IMR-90 (cell line): Measurements from ENCODE around the gene ERCC6. TPM values are rescaled to one million over a fixed set of nuclear protein-coding genes. Genes with fewer than 3 reads are reported as not detected.

Experiments used
- ATAC-seq: fragments of 200-7000 bp; cut with Tn5 transposase; 2 replicates; pipeline ENCODE4 v1.9.1; 2020; ENCODE audit warnings: low read depth, mild to moderate bottlenecking, moderate library complexity
- BruUV-seq: library from RNA; stranded (reverse); fragments of 400-500 nt; replicated peaks from 2 replicates; lab custom pipeline; 2021; lab: Mats Ljungman, UMichigan
- CTCF ChIA-PET: fragments of 300-600 bp; formaldehyde crosslinking; extraction: SDS; loops from one replicate; lab custom pipeline; 2021; ENCODE audit warnings: antibody characterized with exemption; lab: Yijun Ruan, JAX
- POLR2A ChIA-PET: fragments of 300-600 bp; sonication (Branson Sonifier 250); formaldehyde crosslinking; loops from one replicate; lab custom pipeline; 2022; ENCODE audit warnings: antibody characterized with exemption; ENCODE audit not compliant: unreplicated experiment; lab: Charles Lee
- DNase-seq: peaks from one replicate; pipeline ENCODE4 v3.0.0; 2013
- H2AFZ ChIP-seq: replicated peaks from 2 replicates; pipeline ENCODE3; 2013; ENCODE audit warnings: low read length, mild to moderate bottlenecking; ENCODE audit not compliant: poor library complexity
- H2AK5ac ChIP-seq: 2 replicates; pipeline ENCODE4 v1.6.1; 2013; ENCODE audit warnings: low read depth, low read length, inconsistent platforms
- H2AK9ac ChIP-seq: replicated peaks from 2 replicates; pipeline ENCODE3; 2013; ENCODE audit warnings: mild to moderate bottlenecking, low read depth, low read length, moderate library complexity; ENCODE audit not compliant: poor library complexity
- H2BK120ac ChIP-seq: 2 replicates; pipeline ENCODE4 v1.6.1; 2013; ENCODE audit warnings: low read depth, low read length, inconsistent platforms
- H2BK15ac ChIP-seq: 3 replicates; pipeline ENCODE4 v1.6.1; 2013; ENCODE audit warnings: low read depth, low read length, inconsistent platforms
- H2BK20ac ChIP-seq: 2 replicates; pipeline ENCODE4 v1.6.1; 2013; ENCODE audit warnings: low read depth, mild to moderate bottlenecking, inconsistent platforms, low read length, moderate library complexity
- H2BK5ac ChIP-seq: 2 replicates; pipeline ENCODE4 v1.6.1; 2013; ENCODE audit warnings: mild to moderate bottlenecking, low read depth, low read length, inconsistent platforms; ENCODE audit not compliant: poor library complexity, severe bottlenecking
- H3K14ac ChIP-seq: replicated peaks from 2 replicates; pipeline ENCODE4 v1.6.1; 2013; ENCODE audit warnings: low read depth, low read length, inconsistent platforms
- H3K18ac ChIP-seq: 2 replicates; pipeline ENCODE4 v1.6.1; 2013; ENCODE audit warnings: low read depth, low read length, control low read depth
- H3K23ac ChIP-seq: 2 replicates; pipeline ENCODE4 v1.6.1; 2013; ENCODE audit warnings: low read depth, low read length, inconsistent platforms
- H3K27ac ChIP-seq: 2 replicates; pipeline ENCODE4 v1.5.1; 2013; ENCODE audit warnings: mild to moderate bottlenecking, control low read depth, low read length; ENCODE audit not compliant: insufficient read depth
- H3K27me3 ChIP-seq: 2 replicates; pipeline ENCODE4 v1.6.1; 2013; ENCODE audit warnings: low read length; ENCODE audit not compliant: control insufficient read depth, insufficient read depth
- H3K36me3 ChIP-seq: 2 replicates; pipeline ENCODE4 v1.6.1; 2013; ENCODE audit warnings: low read length, mixed read lengths; ENCODE audit not compliant: control insufficient read depth, insufficient read depth
- H3K4ac ChIP-seq: 2 replicates; pipeline ENCODE4 v1.6.1; 2013; ENCODE audit warnings: low read depth, low read length, inconsistent platforms
- H3K4me1 ChIP-seq: 2 replicates; pipeline ENCODE4 v1.6.1; 2013; ENCODE audit warnings: low read length, mixed read lengths; ENCODE audit not compliant: control insufficient read depth, insufficient read depth
- H3K4me2 ChIP-seq: 2 replicates; pipeline ENCODE4 v1.6.1; 2013; ENCODE audit warnings: low read depth, mild to moderate bottlenecking, control low read depth, low read length, moderate library complexity
- H3K4me3 ChIP-seq: 2 replicates; pipeline ENCODE4 v1.5.1; 2013; ENCODE audit warnings: low read depth, mild to moderate bottlenecking, control low read depth, low read length, moderate library complexity; ENCODE audit not compliant: insufficient read depth
- H3K56ac ChIP-seq: 2 replicates; pipeline ENCODE4 v1.6.1; 2013; ENCODE audit warnings: low read length, inconsistent platforms; ENCODE audit not compliant: insufficient read depth; ENCODE audit errors: extremely low read depth
- H3K79me1 ChIP-seq, 2 experiments: 2 replicates each; pipeline ENCODE4 v1.6.1; 2013; ENCODE audit warnings: low read length in 2 of 2, inconsistent platforms in 1 of 2, low read depth in 1 of 2
- H3K9ac ChIP-seq: 2 replicates; pipeline ENCODE4 v1.6.1; 2013; ENCODE audit warnings: low read depth, low read length, control low read depth
- H3K9me1 ChIP-seq: 2 replicates; pipeline ENCODE4 v1.6.1; 2013; ENCODE audit warnings: low read length, inconsistent platforms; ENCODE audit not compliant: insufficient read depth
- H3K9me3 ChIP-seq: 2 replicates; pipeline ENCODE4 v1.6.1; 2013; ENCODE audit warnings: low read length; ENCODE audit not compliant: control insufficient read depth, insufficient read depth
- H4K20me1 ChIP-seq: 2 replicates; pipeline ENCODE4 v1.6.1; 2013; ENCODE audit warnings: low read length, inconsistent platforms; ENCODE audit not compliant: insufficient read depth
- H4K5ac ChIP-seq: 2 replicates; pipeline ENCODE4 v1.6.1; 2013; ENCODE audit warnings: mild to moderate bottlenecking, low read depth, low read length, control low read depth
- H4K8ac ChIP-seq, 2 experiments: 2 replicates each; pipeline ENCODE4 v1.6.1; 2013; ENCODE audit warnings: low read depth in 2 of 2, low read length in 2 of 2, control low read depth in 1 of 2, inconsistent platforms in 1 of 2
- H4K91ac ChIP-seq: 2 replicates; pipeline ENCODE4 v1.6.1; 2013; ENCODE audit warnings: low read depth, low read length, inconsistent platforms; ENCODE audit not compliant: insufficient read depth
- CEBPB ChIP-seq: IDR thresholded peaks from 2 replicates; pipeline ENCODE4 v1.6.1; 2012; ENCODE audit warnings: low read depth, low read length, improper control_type of control experiment
- CHD1 ChIP-seq: IDR thresholded peaks from 2 replicates; pipeline ENCODE4 v1.6.1; 2012; ENCODE audit warnings: low read depth, low read length, improper control_type of control experiment
- MAFK ChIP-seq: IDR thresholded peaks from 2 replicates; pipeline ENCODE4 v1.6.1; 2012; ENCODE audit warnings: low read depth, low read length, improper control_type of control experiment
- MXI1 ChIP-seq: IDR thresholded peaks from 2 replicates; pipeline ENCODE4 v1.6.1; 2012; ENCODE audit warnings: low read depth, mild to moderate bottlenecking, low read length, moderate library complexity, borderline replicate concordance
- POLR2A ChIP-seq: IDR thresholded peaks from 2 replicates; pipeline ENCODE4 v1.6.1; 2012; ENCODE audit warnings: mild to moderate bottlenecking, low read depth, low read length
- SMC3 ChIP-seq: fragments of 150-350 bp; IDR thresholded peaks from 2 replicates; pipeline ENCODE4 v1.6.1; 2016; ENCODE audit warnings: low read depth, mild to moderate bottlenecking, antibody characterized with exemption, low read length, moderate library complexity
- WGBS, 2 experiments: methylation state at CpG; one replicate each; pipeline versions ENCODE4 v1.1.5 to v1.1.7; 2013; ENCODE audit warnings: missing lambda C conversion rate in 2 of 2; ENCODE audit not compliant: insufficient read length in 1 of 2; ENCODE audit errors: extremely low coverage in 2 of 2; 5-methylcytosine and 5-hydroxymethylcytosine counted together
- dilution Hi-C: fragments of 300-500 bp; cut with HindIII; formaldehyde crosslinking; loops from one replicate; pipeline ENCODE4 v1.14.3; 2018; ENCODE audit warnings: low sequenced_read_pairs; ENCODE audit not compliant: unreplicated experiment
- in situ Hi-C: fragments of 300-500 bp; cut with MboI; formaldehyde crosslinking; loops from 3 replicates; pipeline ENCODE4 v1.14.3; 2019; ENCODE audit warnings: low sequenced_read_pairs, inconsistent platforms, mixed read lengths
- intact Hi-C: fragments of 100-400 bp; cut with micrococcal nuclease; formaldehyde crosslinking; loops from 2 replicates; pipeline ENCODE4 v1.10.0; 2022
- polyA plus RNA-seq, 3 experiments: library from polyadenylated mRNA; depleted of rRNA; stranded (reverse); fragments of >200 nt; gene quantifications; 2 replicates each; pipeline ENCODE4 v1.2.3, GENCODE V29; 2012; ENCODE audit warnings: low replicate concordance in 1 of 3
- total RNA-seq: library from RNA; depleted of rRNA; stranded (reverse); fragments of >200 nt; gene quantifications from 2 replicates; pipeline ENCODE4 v1.2.3, GENCODE V29; 2012
- TF ChIP-seq, protein P1 (sequence below): fragments of 150-350 bp; IDR thresholded peaks from 2 replicates; pipeline ENCODE4 v1.6.1; 2017; ENCODE audit warnings: mild to moderate bottlenecking, antibody characterized with exemption, low read length, low read depth

ERCC6 gene
- total and polyA plus RNA-seq, 2 of the 4 experiments (the other 2 are of a cell fraction) = 7.3 to 14.9 TPM

- no TSS peak for BruUV-seq
- Histone ChIP-seq H3K79me1 (no peaks in the 10 kb centered on the region), H2BK20ac (no peak overlapping the region), H3K4me3 (no peak overlapping the region), H3K9me1 (no peaks in the 10 kb centered on the region; the same call in 1 of the 2 replicates), H3K4ac (no peak overlapping the region), H3K56ac (no peak overlapping the region), H3K18ac (no peak overlapping the region), H4K20me1 (no peaks in the 10 kb centered on the region), H3K4me1 (no peaks in the 10 kb centered on the region), H4K8ac (no peak overlapping the region), H3K27me3 (no peaks in the 10 kb centered on the region), H2AK9ac (no peak overlapping the region), H4K5ac (no peak overlapping the region), H4K91ac (no peak overlapping the region), H2AK5ac (no peak overlapping the region), H3K14ac (no peak overlapping the region), H3K27ac (no peak overlapping the region), H2AFZ (no peak overlapping the region), H2BK5ac (no peak overlapping the region), H3K36me3 (0 out of 2 replicates have a peak, but pooled peaks cover 1% of the 10 kb centered on the region), H3K23ac (no peak overlapping the region), H3K9ac (no peak overlapping the region), H2BK15ac (no peak overlapping the region), H3K9me3 (no peaks in the 10 kb centered on the region), H2BK120ac (no peak overlapping the region), H3K4me2 (no peak overlapping the region)
- ChIA-PET POLR2A (no interaction called here), CTCF (interaction anchor here (1.0 to 1.2 kb wide), 3 partner anchors 12 to 1269 kb away, joined by 3 to 4 read pairs (median 3); no protein-coding TSS in a partner anchor)
- DNase-seq (no peak), ATAC-seq (no peak)
- intact Hi-C loops (no loop called here), in situ Hi-C loops (loop anchor here (25.0 kb wide), 1 partner anchor 938 kb away; no protein-coding TSS in a partner anchor), dilution Hi-C loops (no loop called here)
- TF ChIP-seq, protein P1, sequence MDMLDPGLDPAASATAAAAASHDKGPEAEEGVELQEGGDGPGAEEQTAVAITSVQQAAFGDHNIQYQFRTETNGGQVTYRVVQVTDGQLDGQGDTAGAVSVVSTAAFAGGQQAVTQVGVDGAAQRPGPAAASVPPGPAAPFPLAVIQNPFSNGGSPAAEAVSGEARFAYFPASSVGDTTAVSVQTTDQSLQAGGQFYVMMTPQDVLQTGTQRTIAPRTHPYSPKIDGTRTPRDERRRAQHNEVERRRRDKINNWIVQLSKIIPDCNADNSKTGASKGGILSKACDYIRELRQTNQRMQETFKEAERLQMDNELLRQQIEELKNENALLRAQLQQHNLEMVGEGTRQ = no peak
- TF ChIP-seq SMC3 = no peak
- no peak for TF ChIP-seq POLR2A
- no peak for TF ChIP-seq CEBPB
- TF ChIP-seq MAFK = no peak
- TF ChIP-seq CHD1 = no peak
- TF ChIP-seq MXI1 = no peak
- no CpG with 5 or more reads among the region's 1 CpG for WGBS, 2 experiments
Observed at GRCh38 chr10:49500412-49500811, 38.5 kb downstream of the ERCC6 start.
